H1 (cell line): ENCODE measurements around the gene AKAP8. TPM values are rescaled to one million over a fixed set of nuclear protein-coding genes. Genes with fewer than 3 reads are reported as not detected.

Experiments
- CHD2 ChIP-seq: IDR thresholded peaks from 2 replicates; pipeline ENCODE4 v1.6.1; 2012; ENCODE audit warnings: low read length, improper control_type of control experiment
- CHD7 ChIP-seq: fragments of 300-600 bp; sonication (generic); IDR thresholded peaks from 2 replicates; pipeline ENCODE4 v1.7.1; 2012; ENCODE audit warnings: low read length, moderate library complexity, mild to moderate bottlenecking, inconsistent platforms; ENCODE audit not compliant: insufficient replicate concordance
- KDM5A ChIP-seq: fragments of 200-600 bp; IDR thresholded peaks from 2 replicates; pipeline ENCODE4 v1.7.1; 2012; ENCODE audit warnings: mild to moderate bottlenecking, low read length, inconsistent platforms, mixed read lengths
- polyA plus RNA-seq, 7 experiments: library from polyadenylated mRNA; depleted of rRNA in 3 of 7; stranded (reverse) in 5 of 7; unstranded in 2 of 7; fragments of >200 nt in 5 of 7; fragments of 200-250 nt in 2 of 7; gene quantifications; 1 replicate in 5 of 7; 2 replicates in 1 of 7; 4 replicates in 1 of 7; pipeline versions ENCODE4 v1.2.1 to v1.2.3, GENCODE V29; 2011 to 2013; ENCODE audit warnings: missing spikeins in 2 of 7, mixed read lengths in 2 of 7
- total RNA-seq: library from RNA; stranded (reverse); fragmentation: NEBNext Ultra II Directional; extraction: Animal tissue kit (Norgen Biotek cat#: 25700); gene quantifications from 2 replicates; pipeline ENCODE4 v1.2.1, GENCODE V29; 2021

Gene AKAP8
- total and polyA plus RNA-seq, 2 of the 8 experiments (the other 6 are each of a cell fraction or from before 2014, with no cell fraction given), result 17.0 to 41.0 TPM

- TF ChIP-seq CHD7 (no peak), CHD2 (no peak), KDM5A (no peak)
These were observed 20.0 kb upstream of the AKAP8 start (continued) for GRCh38 chr19:15399635-15400034.
